GM12874 (cell line): ENCODE data around the gene GATAD2B.

ENCODE experiments used
- CTCF ChIP-seq: IDR thresholded peaks from 2 replicates; pipeline ENCODE4 v1.5.1; 2011; ENCODE audit warnings: low read depth, mild to moderate bottlenecking, control low read depth, low read length, moderate library complexity; ENCODE audit not compliant: insufficient read depth

The GATAD2B gene

GRCh38 chr1:153922972-153923925, at the start of gene GATAD2B:
TSS of gene GATAD2B (minus strand) at chr1:153922972. CDS start at chr1:153828347, 94,625 bp downstream.
- no peak for TF ChIP-seq CTCF

GRCh38 chr1:153970346-153970745, 47.6 kb upstream of the GATAD2B start:
- TF ChIP-seq CTCF: no peak

- no peak for TF ChIP-seq CTCF
Measured at GRCh38 chr1:153968972-153969371, 46.2 kb upstream of the GATAD2B start.

GRCh38 chr1:153968408-153968807, 45.6 kb upstream of the GATAD2B start:
- no peak for TF ChIP-seq CTCF

- no peak for TF ChIP-seq CTCF
Measured at GRCh38 chr1:153968000-153968363, 45.2 kb upstream of the GATAD2B start.

GRCh38 chr1:153967107-153967999, 44.6 kb upstream of the GATAD2B start, which contains the start of gene CREB3L4:
TSS of gene CREB3L4 (plus strand) at chr1:153967902. CDS start at chr1:153968526, 624 bp downstream.
- TF ChIP-seq CTCF: peak; percentile 50

GRCh38 chr1:153963850-153964331, 41.1 kb upstream of the GATAD2B start:
- TF ChIP-seq CTCF: no peak
